ENCODE results near the gene PEAK1. TPM values are rescaled to one million over a fixed set of nuclear protein-coding genes. Genes with fewer than 3 reads are reported as not detected.
A peak's percentile ranks its signal among the peaks of the same experiment; 100 is the strongest.

The PEAK1 gene
- total and polyA plus RNA-seq, 2 donors (not counting 1 experiment from before 2014, with no cell fraction given) = 61.0 to 91.8 TPM

DNA sequence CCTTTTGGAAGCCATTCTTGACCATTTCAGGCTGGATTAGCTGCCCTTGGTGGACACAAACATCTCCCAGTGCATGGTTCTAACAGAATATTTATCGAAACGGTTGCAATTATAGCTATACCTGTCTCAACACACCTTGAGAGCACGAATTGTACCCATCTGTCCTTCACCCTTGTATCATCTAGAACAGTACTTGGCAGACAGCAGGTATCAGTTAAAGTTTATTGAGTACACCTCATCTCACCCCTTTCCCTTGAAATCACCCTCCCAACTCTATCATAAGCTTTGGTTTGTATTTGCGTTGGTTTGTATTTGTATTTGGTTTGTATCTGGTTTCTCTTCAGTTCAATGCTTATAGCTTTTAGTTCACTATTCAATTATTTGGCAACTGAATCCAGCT lies 361.4 kb downstream of the PEAK1 start:
- H3K79me2 ChIP-seq (ENCODE audit: control insufficient read depth, insufficient read depth, low read length) = peaks cover 15% of the 10 kb centered on the region
- no peak overlapping the region for H3K27ac ChIP-seq (ENCODE audit: insufficient read depth, low read length)
- H3K36me3 ChIP-seq (ENCODE audit: control insufficient read depth, insufficient read depth, low read length) = no peaks in the 10 kb centered on the region
- no peak overlapping the region for H3K9ac ChIP-seq (ENCODE audit: insufficient read depth, low read length)
- no peaks in the 10 kb centered on the region for H3K9me3 ChIP-seq (ENCODE audit: control insufficient read depth, insufficient read depth, low read depth, low read length)
- no peak overlapping the region for H3K4me3 ChIP-seq (replicated peaks in 1 of 4; ENCODE audit: control extremely low read depth in 1 of 4, insufficient read depth in 1 of 4, low read depth in 3 of 4, low read length in 4 of 4)
- H3K4me1 ChIP-seq (ENCODE audit: control insufficient read depth, extremely low read depth, insufficient read depth, low read length) = peaks cover 3% of the 10 kb centered on the region
- H4K20me1 ChIP-seq (ENCODE audit: control insufficient read depth, extremely low read depth, insufficient read depth, low read length) = no peaks in the 10 kb centered on the region
- TF ChIP-seq, protein P1, sequence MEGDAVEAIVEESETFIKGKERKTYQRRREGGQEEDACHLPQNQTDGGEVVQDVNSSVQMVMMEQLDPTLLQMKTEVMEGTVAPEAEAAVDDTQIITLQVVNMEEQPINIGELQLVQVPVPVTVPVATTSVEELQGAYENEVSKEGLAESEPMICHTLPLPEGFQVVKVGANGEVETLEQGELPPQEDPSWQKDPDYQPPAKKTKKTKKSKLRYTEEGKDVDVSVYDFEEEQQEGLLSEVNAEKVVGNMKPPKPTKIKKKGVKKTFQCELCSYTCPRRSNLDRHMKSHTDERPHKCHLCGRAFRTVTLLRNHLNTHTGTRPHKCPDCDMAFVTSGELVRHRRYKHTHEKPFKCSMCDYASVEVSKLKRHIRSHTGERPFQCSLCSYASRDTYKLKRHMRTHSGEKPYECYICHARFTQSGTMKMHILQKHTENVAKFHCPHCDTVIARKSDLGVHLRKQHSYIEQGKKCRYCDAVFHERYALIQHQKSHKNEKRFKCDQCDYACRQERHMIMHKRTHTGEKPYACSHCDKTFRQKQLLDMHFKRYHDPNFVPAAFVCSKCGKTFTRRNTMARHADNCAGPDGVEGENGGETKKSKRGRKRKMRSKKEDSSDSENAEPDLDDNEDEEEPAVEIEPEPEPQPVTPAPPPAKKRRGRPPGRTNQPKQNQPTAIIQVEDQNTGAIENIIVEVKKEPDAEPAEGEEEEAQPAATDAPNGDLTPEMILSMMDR (conservative IDR thresholded peaks at IDR 0.05 in 1 of 2, IDR thresholded peaks at IDR 0.05 in 1 of 2; ENCODE audit: low read depth in 1 of 2, low read length in 2 of 2) = no peak
- TF ChIP-seq EZH2 (IDR thresholded peaks at IDR 0.05; ENCODE audit: low read length, missing control alignments) = no peak
- H2AFZ ChIP-seq (ENCODE audit: low read length) = no peak overlapping the region
- no peaks in the 10 kb centered on the region for H3K27me3 ChIP-seq (ENCODE audit: control insufficient read depth, insufficient read depth, low read length)
- no peak overlapping the region for H3K4me2 ChIP-seq (ENCODE audit: extremely low read depth, insufficient read depth, low read length)
- DNase-seq (ENCODE audit: low read depth in 2 of 2) = no peak

DNA sequence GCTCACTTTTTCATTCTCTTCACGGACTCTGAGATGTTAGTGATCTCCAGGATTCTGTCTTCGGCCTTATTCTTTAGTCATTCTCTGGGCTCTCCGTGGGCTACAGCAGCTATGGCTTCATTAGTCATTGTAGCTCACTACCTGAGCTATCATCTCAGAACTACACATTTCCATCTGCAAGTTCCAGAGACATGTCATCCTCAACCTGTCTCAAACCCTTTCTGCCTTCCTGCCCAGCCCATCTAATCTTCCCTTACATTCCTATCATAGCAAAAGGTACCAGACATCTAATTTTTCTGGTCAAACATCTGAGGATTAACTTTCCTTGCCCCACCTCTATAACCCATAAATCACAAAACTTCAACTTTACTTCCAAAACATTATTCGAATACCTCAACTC lies 362.2 kb downstream of the PEAK1 start:
- no peaks in the 10 kb centered on the region for H3K36me3 ChIP-seq (ENCODE audit: control insufficient read depth, insufficient read depth, low read length)
- H3K4me2 ChIP-seq (ENCODE audit: extremely low read depth, insufficient read depth, low read length) = no peak overlapping the region
- H3K4me1 ChIP-seq (ENCODE audit: control insufficient read depth, extremely low read depth, insufficient read depth, low read length) = peaks cover 3% of the 10 kb centered on the region
- H3K4me3 ChIP-seq (replicated peaks in 1 of 4; ENCODE audit: control extremely low read depth in 1 of 4, insufficient read depth in 1 of 4, low read depth in 3 of 4, low read length in 4 of 4) = no peak overlapping the region
- H3K27me3 ChIP-seq (ENCODE audit: control insufficient read depth, insufficient read depth, low read length) = no peaks in the 10 kb centered on the region
- H3K9me3 ChIP-seq (ENCODE audit: control insufficient read depth, insufficient read depth, low read depth, low read length) = no peaks in the 10 kb centered on the region
- no peaks in the 10 kb centered on the region for H4K20me1 ChIP-seq (ENCODE audit: control insufficient read depth, extremely low read depth, insufficient read depth, low read length)
- H3K27ac ChIP-seq (ENCODE audit: insufficient read depth, low read length) = no peak overlapping the region
- TF ChIP-seq, protein P1 (conservative IDR thresholded peaks at IDR 0.05 in 1 of 2, IDR thresholded peaks at IDR 0.05 in 1 of 2; ENCODE audit: low read depth in 1 of 2, low read length in 2 of 2) = no peak
- no peak for TF ChIP-seq EZH2 (IDR thresholded peaks at IDR 0.05; ENCODE audit: low read length, missing control alignments)
- peaks cover 15% of the 10 kb centered on the region for H3K79me2 ChIP-seq (ENCODE audit: control insufficient read depth, insufficient read depth, low read length)
- peak in 1 of 2 donors; percentile 50 for DNase-seq (ENCODE audit: low read depth in 2 of 2)
- no peak overlapping the region for H2AFZ ChIP-seq (ENCODE audit: low read length)
- H3K9ac ChIP-seq (ENCODE audit: insufficient read depth, low read length) = no peak overlapping the region

DNA sequence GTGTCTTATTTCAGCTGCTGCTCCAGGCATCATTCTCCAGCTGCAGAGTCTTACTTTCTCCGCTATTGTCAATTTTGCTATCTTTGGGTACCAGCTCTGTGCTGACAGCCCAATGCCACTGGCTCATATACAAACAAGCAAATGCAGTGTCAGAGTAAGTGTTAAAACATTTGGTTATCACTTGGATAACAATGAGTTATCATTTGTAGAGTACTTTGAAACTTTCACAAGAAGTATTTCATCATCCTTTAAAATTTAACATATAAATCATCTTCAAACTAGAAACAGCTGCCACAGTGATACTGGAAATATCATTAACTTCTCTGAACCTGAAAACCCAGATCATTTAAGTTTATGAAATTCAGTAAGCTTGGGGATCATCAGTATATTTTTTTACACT lies 362.8 kb downstream of the PEAK1 start:
- H3K27me3 ChIP-seq (ENCODE audit: control insufficient read depth, insufficient read depth, low read length) = no peaks in the 10 kb centered on the region
- peaks cover 3% of the 10 kb centered on the region for H3K4me1 ChIP-seq (ENCODE audit: control insufficient read depth, extremely low read depth, insufficient read depth, low read length)
- peaks cover 15% of the 10 kb centered on the region for H3K79me2 ChIP-seq (ENCODE audit: control insufficient read depth, insufficient read depth, low read length)
- H3K9ac ChIP-seq (ENCODE audit: insufficient read depth, low read length) = no peak overlapping the region
- TF ChIP-seq, protein P1 (conservative IDR thresholded peaks at IDR 0.05 in 1 of 2, IDR thresholded peaks at IDR 0.05 in 1 of 2; ENCODE audit: low read depth in 1 of 2, low read length in 2 of 2) = no peak
- TF ChIP-seq EZH2 (IDR thresholded peaks at IDR 0.05; ENCODE audit: low read length, missing control alignments) = no peak
- H2AFZ ChIP-seq (ENCODE audit: low read length) = no peak overlapping the region
- DNase-seq (ENCODE audit: low read depth in 2 of 2) = no peak
- H3K4me3 ChIP-seq (replicated peaks in 1 of 4; ENCODE audit: control extremely low read depth in 1 of 4, insufficient read depth in 1 of 4, low read depth in 3 of 4, low read length in 4 of 4) = no peak overlapping the region
- H3K27ac ChIP-seq (ENCODE audit: insufficient read depth, low read length) = no peak overlapping the region
- H4K20me1 ChIP-seq (ENCODE audit: control insufficient read depth, extremely low read depth, insufficient read depth, low read length) = no peaks in the 10 kb centered on the region
- H3K4me2 ChIP-seq (ENCODE audit: extremely low read depth, insufficient read depth, low read length) = no peak overlapping the region
- peaks cover 2% of the 10 kb centered on the region for H3K36me3 ChIP-seq (ENCODE audit: control insufficient read depth, insufficient read depth, low read length)
- H3K9me3 ChIP-seq (ENCODE audit: control insufficient read depth, insufficient read depth, low read depth, low read length) = no peaks in the 10 kb centered on the region

All from fibroblast of lung (primary cell).